SU-DHL-6 (cell line): ENCODE results near the gene FCHSD1.

ENCODE experiments used
- CTCF ChIP-seq: fragments of 200-600 bp; sonication (generic); IDR thresholded peaks from one replicate; pipeline ENCODE4 v1.5.1; 2017; ENCODE audit warnings: antibody characterized with exemption, mild to moderate bottlenecking, low read length, moderate library complexity; ENCODE audit not compliant: insufficient read depth, poor library complexity, severe bottlenecking
- EZH2phosphoT487 ChIP-seq: fragments of 200-600 bp; sonication (generic), shearing (Covaris generic); conservative IDR thresholded peaks from 2 replicates; pipeline ENCODE4 v1.6.1; 2018; ENCODE audit warnings: mild to moderate bottlenecking, antibody characterized with exemption, low read length, moderate library complexity, mixed read lengths

- TF ChIP-seq CTCF: no peak
- no peak for TF ChIP-seq EZH2phosphoT487
These were observed 34.1 kb downstream of the FCHSD1 start for GRCh38 chr5:141617128-141617527.
